Measurements from ENCODE around the gene NAPB.
"Not testable (repeated sequence)": the region's sequence is repeated elsewhere in the genome, so short reads cannot be mapped to it uniquely, and the experiment has no call there.

The NAPB gene

GRCh38 chr20:23367770-23368169 lies 53.5 kb downstream of the NAPB start:
- no peak for DNase-seq (ENCODE audit: low read depth)

- DNase-seq (ENCODE audit: low read depth), result no peak
Measured at GRCh38 chr20:23366384-23366783, 54.9 kb downstream of the NAPB start.

- DNase-seq (ENCODE audit: low read depth), result no peak
Measured at GRCh38 chr20:23365390-23366165, 55.7 kb downstream of the NAPB start.

DNA sequence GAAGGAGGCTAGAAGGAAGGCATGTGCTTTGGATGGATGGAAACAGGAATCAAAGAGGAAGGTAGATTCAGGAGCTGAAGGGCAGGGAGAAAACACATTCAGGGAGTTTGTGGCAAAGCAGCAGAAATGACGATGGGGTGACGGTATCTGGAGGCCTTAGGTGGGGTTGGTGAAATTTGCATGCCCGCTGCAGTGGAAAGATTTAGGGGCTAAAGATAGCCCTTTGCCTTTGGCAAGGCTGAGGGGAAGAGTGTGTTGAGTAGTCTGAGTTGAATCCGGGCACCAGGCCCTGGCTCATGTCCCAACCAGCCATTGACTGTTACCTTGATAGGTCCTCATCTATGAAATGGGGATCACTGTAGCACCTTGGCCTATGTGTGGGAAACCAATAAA lies 58.0 kb downstream of the NAPB start:
- no peak for DNase-seq (ENCODE audit: low read depth)

DNA sequence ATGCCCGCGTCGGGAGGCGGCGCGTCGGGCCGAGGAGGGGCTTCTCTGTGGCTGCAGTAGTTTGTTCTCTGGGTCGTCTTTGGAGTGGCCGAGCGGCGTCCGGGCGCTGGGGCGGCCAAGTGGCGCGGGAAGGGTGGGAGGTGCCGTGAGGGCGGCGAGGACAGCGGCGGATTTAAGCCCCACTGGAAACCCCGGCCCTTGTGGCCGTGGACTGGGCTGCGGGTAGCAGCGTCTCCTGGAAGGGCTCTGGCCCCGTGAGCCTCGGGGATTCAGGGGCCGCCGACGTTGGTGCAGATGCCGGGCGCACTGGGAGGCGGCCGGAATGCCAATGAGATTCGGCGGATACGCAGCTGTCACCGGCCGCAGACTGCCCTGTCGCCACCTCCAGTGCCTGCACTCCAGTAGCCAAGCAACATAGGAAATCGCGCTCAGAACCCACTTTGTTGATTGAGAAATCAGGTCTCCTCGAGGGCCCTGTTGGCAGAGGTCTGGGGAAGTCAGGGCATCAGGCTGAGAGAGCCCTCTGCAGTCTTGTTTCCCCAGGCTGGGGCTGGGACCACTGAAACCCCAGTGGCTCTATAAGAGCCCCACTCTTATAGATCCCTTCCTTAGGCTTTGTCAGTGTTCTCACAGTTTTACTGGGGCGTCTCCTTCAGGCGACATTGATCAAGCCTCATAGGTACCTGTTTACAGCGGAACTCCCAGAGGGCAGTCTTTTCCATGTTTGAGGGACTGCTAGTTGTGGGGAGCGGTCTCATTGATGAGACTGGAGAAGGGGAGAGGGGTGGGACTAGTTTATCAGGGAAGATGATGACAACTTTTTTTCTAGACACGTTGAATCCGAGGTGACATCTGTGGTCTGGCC lies 58.7 kb downstream of the NAPB start:
- DNase-seq (ENCODE audit: low read depth), result no peak

DNA sequence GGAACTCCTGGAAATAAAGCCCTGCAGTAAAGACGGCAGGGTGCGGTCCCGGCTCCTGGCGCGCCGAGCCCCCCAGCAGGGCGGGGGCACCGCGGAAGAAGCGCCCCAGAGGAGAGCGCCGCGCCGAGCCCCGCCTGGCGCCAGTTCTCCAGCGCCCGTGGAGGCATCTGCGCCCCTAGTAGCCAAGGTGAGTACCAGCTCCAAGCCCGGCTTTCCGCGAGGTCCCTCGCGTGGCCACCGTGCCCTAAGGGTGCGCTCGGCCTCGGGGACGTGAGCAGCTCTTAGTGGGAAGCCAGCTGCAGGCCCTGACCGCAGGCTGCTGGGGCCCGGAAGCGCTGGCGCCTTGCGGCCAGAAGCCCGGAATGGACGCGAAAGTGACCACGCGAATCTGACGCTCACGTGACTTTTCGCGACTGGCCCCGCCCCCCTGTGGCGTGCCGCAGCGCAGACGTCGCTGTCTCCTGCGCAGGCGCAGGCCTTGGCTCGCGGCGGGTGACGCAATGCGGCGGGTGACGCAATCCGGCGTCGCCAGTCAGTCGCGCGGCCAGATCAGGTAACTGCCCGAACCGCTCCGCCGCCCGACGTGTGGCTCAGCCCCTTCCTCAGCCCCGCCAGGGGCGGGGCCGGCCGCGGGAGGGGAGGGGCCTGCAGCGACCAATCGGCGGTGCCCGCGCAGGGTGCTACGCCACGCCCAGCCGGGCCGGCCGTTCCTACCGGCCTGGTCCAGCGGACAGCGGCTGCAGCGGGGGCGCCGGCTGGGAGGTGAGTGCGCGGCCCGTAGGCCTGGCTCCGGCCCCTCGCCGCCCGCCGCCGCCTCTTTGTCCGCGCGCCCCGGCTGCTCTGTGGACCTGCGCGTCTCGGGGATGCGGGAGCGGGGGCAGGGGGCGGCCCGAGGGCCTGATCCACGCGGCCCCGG lies 59.6 kb downstream of the NAPB start, which contains the start of gene GZF1:
Gene GZF1, plus strand, starts transcription at position 707 of the 916 bp plus-strand sequence. CDS start 2,202 bp downstream, outside the sequence.
- peak; percentile 98 for DNase-seq (ENCODE audit: low read depth)

DNA sequence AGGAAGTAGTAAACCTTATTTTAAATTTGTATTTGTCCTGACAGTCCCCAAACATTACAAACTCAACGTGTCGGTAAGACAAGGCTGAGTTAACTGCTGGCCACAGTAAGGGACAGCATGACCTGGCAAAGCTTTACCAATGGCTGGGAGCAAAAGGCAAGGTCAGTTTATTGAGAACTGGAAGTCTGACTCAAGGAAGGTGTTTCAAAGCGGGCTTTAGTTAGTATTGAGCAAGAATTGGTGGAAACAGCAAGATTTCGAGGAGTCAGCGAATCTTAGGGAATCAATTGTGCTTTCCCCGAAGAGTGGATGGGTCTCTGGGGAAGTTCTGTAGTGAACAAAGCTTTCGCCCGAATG lies 60.2 kb downstream of the NAPB start:
- DNase-seq (ENCODE audit: low read depth), result no peak

- DNase-seq (ENCODE audit: low read depth), result no peak
Measured at GRCh38 chr20:23360531-23360930, 60.8 kb downstream of the NAPB start.

DNA sequence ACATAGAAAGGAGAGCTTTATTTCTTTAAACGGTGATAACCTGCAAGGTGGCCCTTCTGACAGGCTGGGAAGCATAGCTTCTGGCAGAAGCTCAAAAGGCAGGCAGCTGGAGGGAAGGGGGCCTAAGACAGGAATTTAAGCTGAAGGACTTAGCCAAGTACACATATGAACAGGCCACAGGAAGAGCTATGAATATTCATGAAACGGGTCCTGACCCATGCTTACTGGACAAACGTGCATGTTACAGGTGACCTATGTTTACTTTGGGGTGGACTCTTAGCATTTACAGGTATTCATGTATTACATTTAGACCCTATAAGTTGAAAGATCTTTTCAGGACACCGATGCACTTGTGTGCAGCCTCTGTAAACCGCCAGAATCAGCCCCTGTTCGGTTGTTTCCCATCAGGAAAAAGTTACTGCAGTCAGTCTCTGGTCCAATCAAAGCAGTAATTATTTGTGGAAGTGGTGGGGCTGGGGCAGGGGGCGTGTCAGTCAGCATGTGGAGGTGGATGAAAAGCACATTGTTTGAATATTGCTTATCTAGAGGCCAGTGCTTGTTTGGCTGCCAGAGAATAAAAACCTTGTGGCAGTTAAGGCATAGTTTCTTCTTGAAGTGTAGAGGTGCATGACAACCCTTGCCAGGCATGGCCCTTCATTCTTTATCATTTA lies 62.2 kb downstream of the NAPB start:
- DNase-seq (ENCODE audit: low read depth), result no peak

DNA sequence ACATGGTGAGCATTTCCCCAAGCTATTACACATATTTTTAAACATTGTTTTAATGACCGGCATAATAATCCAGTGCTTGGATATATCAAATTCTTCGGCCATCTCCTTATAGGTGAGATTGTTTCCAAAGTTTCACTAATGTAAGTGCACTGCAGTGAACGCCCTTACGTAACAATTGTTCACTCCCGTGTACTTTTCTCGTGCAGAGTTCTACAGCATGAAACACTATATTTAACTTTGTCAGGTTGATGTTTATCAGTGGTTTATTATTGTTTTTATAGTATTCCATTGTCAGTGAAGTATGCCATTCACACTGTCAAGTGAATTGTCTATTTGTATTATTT lies 62.8 kb downstream of the NAPB start:
- DNase-seq (ENCODE audit: low read depth), result no peak

DNA sequence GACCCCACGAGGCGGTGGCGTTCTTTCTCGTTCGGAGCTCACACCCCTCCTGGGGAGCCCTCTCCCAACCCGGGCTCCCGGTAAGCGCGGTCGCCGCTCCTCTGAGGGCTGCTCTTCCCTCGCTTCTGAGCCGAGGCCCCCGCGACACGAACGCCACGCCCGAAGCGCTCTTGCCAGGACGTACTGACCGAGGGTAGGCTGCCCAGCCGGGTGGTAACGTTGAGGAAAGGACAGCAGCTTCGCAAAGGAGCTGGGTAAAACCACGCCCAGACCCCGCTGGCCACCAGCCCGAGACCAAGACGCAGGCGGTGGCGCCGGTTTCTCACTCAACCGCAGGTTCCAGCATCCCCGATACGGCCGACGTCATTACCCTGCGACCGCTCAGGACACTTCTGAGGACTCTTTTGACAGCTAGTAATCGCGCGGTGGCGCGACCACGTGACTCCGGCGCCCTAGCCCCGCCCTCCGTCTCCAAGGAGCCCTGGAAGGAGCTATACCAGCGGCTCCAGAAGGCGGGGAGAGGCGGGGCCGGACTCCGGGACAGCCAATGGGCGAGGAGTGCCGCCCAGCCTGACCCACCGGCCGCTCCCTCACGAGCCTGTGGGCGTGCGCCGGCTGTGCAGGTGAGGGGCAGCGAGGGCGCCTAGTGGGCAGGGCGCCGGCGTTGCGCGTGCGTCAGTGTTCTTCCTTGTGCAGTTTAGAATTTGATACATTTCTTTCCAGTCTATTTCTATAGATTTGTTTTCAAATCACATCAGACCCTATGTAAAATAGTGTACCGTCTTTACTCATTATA lies 63.3 kb downstream of the NAPB start:
- peak; percentile 100 for DNase-seq (ENCODE audit: low read depth)

GRCh38 chr20:23356203-23356602 lies 65.1 kb downstream of the NAPB start:
- DNase-seq (ENCODE audit: low read depth), result no peak

- peak; percentile 39 for DNase-seq (ENCODE audit: low read depth)
Measured at GRCh38 chr20:23350904-23351838, 70.1 kb downstream of the NAPB start.

DNA sequence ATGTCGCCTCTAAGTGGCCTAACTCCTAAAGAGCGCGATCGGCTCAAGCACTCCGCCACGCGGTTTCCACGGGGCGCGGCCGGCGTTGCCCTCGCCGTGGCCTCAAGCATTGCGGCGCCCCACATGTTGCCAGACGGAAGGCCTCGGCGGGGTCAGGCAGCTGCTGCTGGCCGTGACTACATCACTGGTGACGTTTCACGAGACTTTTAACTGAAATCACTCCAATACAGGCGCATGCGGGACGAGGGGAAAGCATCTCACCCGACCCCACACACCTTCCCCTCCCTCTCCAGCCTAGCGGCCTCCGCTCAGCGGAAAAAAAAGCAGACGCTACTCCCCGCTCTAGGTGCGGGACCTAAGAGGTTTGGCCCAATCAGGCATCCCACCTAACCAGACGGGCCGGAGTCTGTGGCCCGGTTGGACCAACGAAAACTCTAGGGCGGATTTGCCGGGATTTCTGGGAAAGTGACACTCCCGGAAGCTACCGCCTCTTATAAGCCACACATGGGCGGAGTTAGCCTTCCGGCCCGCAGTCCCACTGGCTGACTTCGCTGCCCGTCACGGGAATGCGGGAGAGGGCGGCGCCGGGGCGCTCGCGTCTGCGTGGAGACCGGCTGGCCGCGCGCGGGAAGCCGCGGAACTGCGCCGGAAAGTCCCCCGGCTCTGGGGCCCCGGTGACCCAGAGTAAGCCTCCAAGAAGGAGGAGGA lies 70.9 kb downstream of the NAPB start, which contains the start of gene NXT1:
Gene NXT1, plus strand, starts transcription at position 596 of the 708 bp plus-strand sequence. CDS start 3,251 bp downstream, outside the sequence.
- peak; percentile 93 for DNase-seq (ENCODE audit: low read depth)

DNA sequence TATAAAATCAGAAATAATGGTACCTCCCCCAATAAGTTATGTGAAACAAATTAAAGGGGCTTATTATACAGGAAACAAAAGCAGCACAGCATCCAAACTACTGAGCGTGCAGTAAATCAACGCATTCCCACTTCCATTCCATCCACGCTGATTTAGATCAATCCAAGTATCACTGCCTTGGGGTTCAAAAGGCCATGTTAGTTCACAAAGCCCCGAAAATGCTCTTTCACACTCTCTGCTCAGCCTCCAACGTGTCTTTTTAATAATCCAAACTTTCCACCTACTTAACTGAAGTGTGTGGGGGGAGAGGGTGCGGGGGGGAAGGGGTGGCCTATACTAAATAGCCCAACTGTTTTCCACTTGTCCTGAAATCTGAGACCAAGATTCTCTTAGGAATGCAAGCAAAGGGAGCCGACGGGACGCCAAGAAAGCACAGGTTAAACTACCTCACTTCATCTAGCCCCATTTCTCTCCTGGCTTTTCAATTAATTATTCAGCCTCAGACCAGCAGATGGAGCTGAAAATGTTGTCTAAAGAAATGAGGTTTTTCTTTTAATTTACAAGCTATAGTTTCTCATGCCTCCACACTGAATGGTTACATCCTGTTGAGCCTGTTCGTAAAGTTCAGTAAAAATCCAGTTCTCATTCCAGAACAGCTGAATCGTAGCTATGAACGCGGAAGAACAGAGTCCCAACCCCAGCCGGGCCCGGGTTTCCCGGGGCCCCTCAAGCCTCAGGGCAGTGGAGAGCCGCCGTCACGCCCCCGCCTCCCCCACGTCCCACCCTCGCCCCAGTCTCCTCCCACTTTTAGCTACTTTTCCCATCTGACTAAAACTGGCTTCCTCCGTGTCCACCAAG lies 71.7 kb downstream of the NAPB start:
- DNase-seq (ENCODE audit: low read depth), result peak; percentile 71

GRCh38 chr20:23348510-23348909 lies 72.8 kb downstream of the NAPB start:
- DNase-seq (ENCODE audit: low read depth), result not testable (repeated sequence)

- DNase-seq (ENCODE audit: low read depth), result no peak
Measured at GRCh38 chr20:23347791-23348190, 73.5 kb downstream of the NAPB start.

DNA sequence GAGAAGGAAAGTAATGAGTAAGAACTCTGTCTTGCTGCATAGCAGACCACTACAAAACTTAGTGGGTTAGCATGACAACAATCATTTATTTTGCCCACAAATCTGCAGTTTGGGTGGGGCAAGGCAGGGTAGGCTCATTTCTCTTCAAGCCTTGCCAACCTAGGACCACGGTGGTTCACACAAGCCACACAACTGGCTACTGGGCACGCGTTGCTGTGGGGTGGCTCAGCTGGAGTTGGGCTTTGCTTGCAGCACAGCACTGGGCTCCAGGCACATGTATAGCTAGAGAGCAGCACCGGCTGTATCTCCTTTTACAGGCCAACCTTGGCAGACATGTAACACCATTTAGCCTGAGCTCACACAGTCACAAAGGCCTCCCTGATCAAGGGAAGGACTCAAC lies 75.3 kb downstream of the NAPB start:
- no peak for DNase-seq (ENCODE audit: low read depth)

Data from stimulated activated CD4-positive, alpha-beta T cell treated with anti-CD3 and anti-CD28 coated beads, Interleukin-2, amount 100 ng/mL, for 4 hours (primary cell).